Glomerular endothelial cell (primary cell): Measurements from ENCODE around the gene AKIP1. TPM values are rescaled to one million over a fixed set of nuclear protein-coding genes. Genes with fewer than 3 reads are reported as not detected.
"Not testable (repeated sequence)": the region's sequence is repeated elsewhere in the genome, so short reads cannot be mapped to it uniquely, and the experiment has no call there.

ENCODE experiments used
- DNase-seq: peaks from one replicate; pipeline ENCODE4 v3.0.0-alpha.2; 2011; ENCODE audit warnings: low read depth, low spot score; ENCODE audit errors: extremely low read depth
- total RNA-seq: library from RNA; depleted of rRNA; stranded (reverse); fragments of >200 nt; gene quantifications from 2 replicates; pipeline ENCODE4 v1.2.3, GENCODE V29; 2015

AKIP1 gene
- total RNA-seq, 1 donor from 2014 or later = 54.5 TPM

- DNase-seq = no peak
Observed at GRCh38 chr11:8914661-8915018, 3.7 kb downstream of the AKIP1 start.

- no peak for DNase-seq
Observed at GRCh38 chr11:8917157-8917825, 6.3 kb downstream of the AKIP1 start.

- no peak for DNase-seq
Observed at GRCh38 chr11:8922691-8923090, 11.7 kb downstream of the AKIP1 start.

GRCh38 chr11:8925711-8926110, 14.7 kb downstream of the AKIP1 start:
- DNase-seq = no peak

- DNase-seq = no peak
Observed at GRCh38 chr11:8926236-8926635, 15.2 kb downstream of the AKIP1 start.

- DNase-seq = no peak
Observed at GRCh38 chr11:8927233-8927632, 16.2 kb downstream of the AKIP1 start.

- DNase-seq = no peak
Observed at GRCh38 chr11:8928205-8928604, 17.2 kb downstream of the AKIP1 start.

- DNase-seq = no peak
Observed at GRCh38 chr11:8928981-8929615, 18.1 kb downstream of the AKIP1 start.

- no peak for DNase-seq
Observed at GRCh38 chr11:8930456-8931175, 19.6 kb downstream of the AKIP1 start.

- no peak for DNase-seq
Observed at GRCh38 chr11:8932564-8933180, 21.7 kb downstream of the AKIP1 start, which contains the start of gene C11orf16. Gene C11orf16 (minus strand): TSS chr11:8932947. CDS start chr11:8932308, 639 bp downstream.

- no peak for DNase-seq
Observed at GRCh38 chr11:8933931-8934330, 22.9 kb downstream of the AKIP1 start.

- DNase-seq = no peak
Observed at GRCh38 chr11:8934742-8935488, 23.9 kb downstream of the AKIP1 start.

GRCh38 chr11:8935789-8936188, 24.8 kb downstream of the AKIP1 start:
- DNase-seq = not testable (repeated sequence)

GRCh38 chr11:8937159-8937558, 26.2 kb downstream of the AKIP1 start:
- no peak for DNase-seq

- DNase-seq = no peak
Observed at GRCh38 chr11:8937659-8938058, 26.7 kb downstream of the AKIP1 start.

GRCh38 chr11:8941341-8942103, 30.5 kb downstream of the AKIP1 start:
- DNase-seq = no peak

- no peak for DNase-seq
Observed at GRCh38 chr11:8942518-8943066, 31.6 kb downstream of the AKIP1 start, which contains the start of gene ASCL3. Gene ASCL3 (minus strand): TSS chr11:8943016. CDS start chr11:8938161, 4,855 bp downstream.

GRCh38 chr11:8947230-8947943, 36.4 kb downstream of the AKIP1 start:
- DNase-seq = no peak

- DNase-seq = no peak
Observed at GRCh38 chr11:8948886-8949285, 37.9 kb downstream of the AKIP1 start.
